ENCODE data around the gene CUTC.

DNA sequence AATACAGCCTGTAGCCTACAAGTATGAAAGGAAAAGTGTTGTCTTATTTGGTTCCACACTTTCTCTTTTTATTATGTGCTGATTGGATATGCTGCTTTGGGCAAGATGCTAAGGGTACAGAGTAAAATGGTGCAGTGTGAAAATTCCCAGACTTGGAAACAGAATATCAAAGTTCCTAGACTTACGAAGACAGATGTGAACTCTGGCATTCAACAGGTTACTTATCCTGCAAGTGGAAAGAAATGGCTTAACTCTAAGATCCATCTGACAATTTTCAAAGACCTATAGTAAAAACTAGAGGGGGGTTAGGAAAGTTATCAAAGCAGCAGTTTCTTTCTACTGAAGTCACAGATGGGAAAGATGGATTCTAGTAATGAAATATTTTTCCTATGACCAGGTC, 24.1 kb downstream of the CUTC start:
- no peak for TF ChIP-seq CTCF (conservative IDR thresholded peaks at IDR 0.05; ENCODE audit: low read length)
- TF ChIP-seq EZH2phosphoT487 (IDR thresholded peaks at IDR 0.05; ENCODE audit: borderline replicate concordance, low read depth, low read length): no peak

Measured in OCI-LY7 (cell line).